ENCODE results near the gene RBM42. TPM values are rescaled to one million over a fixed set of nuclear protein-coding genes. Genes with fewer than 3 reads are reported as not detected.

RBM42 gene
- polyA plus RNA-seq, 2 of the 4 experiments (the other 2 are of a cell fraction): 80.4 to 128 TPM

DNA sequence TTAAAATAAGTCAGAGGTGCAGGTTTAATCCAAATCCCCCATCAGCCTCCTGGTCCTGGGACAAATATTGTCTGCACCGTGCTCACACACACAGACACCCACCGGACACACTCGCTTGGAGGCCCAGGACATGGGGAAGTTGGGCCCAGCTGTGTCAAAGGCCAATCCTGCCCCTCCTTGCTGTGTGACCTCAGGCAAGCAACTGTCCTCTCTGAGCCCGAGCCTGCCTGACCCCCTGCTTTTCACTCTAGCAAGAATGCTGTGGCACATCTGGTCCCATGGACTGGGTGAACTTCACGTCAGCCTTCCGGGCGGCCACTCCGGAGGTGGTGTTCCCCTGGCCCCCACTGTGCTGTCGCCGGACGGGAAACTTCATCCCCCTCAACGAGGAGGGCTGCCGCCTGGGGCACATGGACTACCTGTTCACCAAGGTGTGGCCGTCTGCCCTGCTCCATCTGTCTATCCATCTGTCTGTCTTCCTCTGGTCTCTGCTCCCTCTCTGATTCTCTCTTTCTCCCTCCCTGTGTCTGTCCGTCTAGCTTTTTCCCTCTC, 46.8 kb downstream of the RBM42 start:
- POLR2A ChIA-PET: no interaction called here
- Histone ChIP-seq H3K9me3 (no peaks in the 10 kb centered on the region), H3K4me1 (no peaks in the 10 kb centered on the region), H3K4me3 (no peak overlapping the region), H3K27ac (no peak overlapping the region), H3K4me2 (no peak overlapping the region)
- TF ChIP-seq ZFP36 (IDR thresholded peaks at IDR 0.05; ENCODE audit: borderline replicate concordance, partially characterized antibody) (peak; percentile 49), ZSCAN20 (CRISPR knock-in tag; IDR thresholded peaks at IDR 0.05) (no peak), RARB (CRISPR knock-in tag; IDR thresholded peaks at IDR 0.05) (no peak)
- 68% methylated on average over 15 of the region's 15 CpGs for WGBS (ENCODE audit: missing lambda C conversion rate)
- DNase-seq (ENCODE audit: low read depth in 1 of 2, low spot score in 1 of 2): no peak
- CTCF ChIA-PET: interaction anchor here (0.6 to 7.3 kb wide), 6 partner anchors 21 to 323 kb away, joined by 3 to 85 read pairs (median 3); no protein-coding TSS in a partner anchor
- no peak for FAIRE-seq
- no peak for ATAC-seq

Other genes starting within 250 kb of the RBM42 start
- gene FFAR2, start 180.8 kb upstream of the RBM42 start, polyA plus RNA-seq (2011; rRNA removed): 0.24 and 0.30 TPM in 2 replicates
- not detected in 3 replicates for gene FFAR2, start 180.8 kb upstream of the RBM42 start, polyA plus RNA-seq (2017; fragmentation: RNase III; extraction: RNeasy Plus Mini Kit Qiagen cat#74134 plus additional on column Dnase treatment)
- not detected in 2 replicates for gene KRTDAP, start 138.6 kb upstream of the RBM42 start, polyA plus RNA-seq (2011; rRNA removed)
- not detected in 3 replicates for gene KRTDAP, start 138.6 kb upstream of the RBM42 start, polyA plus RNA-seq (2017; fragmentation: RNase III; extraction: RNeasy Plus Mini Kit Qiagen cat#74134 plus additional on column Dnase treatment)
- gene DMKN, start 115.4 kb upstream of the RBM42 start, polyA plus RNA-seq (2011; rRNA removed): 18.0 and 21.5 TPM in 2 replicates
- gene DMKN, start 115.4 kb upstream of the RBM42 start, polyA plus RNA-seq (2017; fragmentation: RNase III; extraction: RNeasy Plus Mini Kit Qiagen cat#74134 plus additional on column Dnase treatment): 37.0 to 41.6 TPM (median 40.6 TPM) in 3 replicates
- 0.28 TPM in 2 replicates for gene SBSN, start 100.7 kb upstream of the RBM42 start, polyA plus RNA-seq (2011; rRNA removed)
- 0.67 to 1.1 TPM (median 0.89 TPM) in 3 replicates for gene SBSN, start 100.7 kb upstream of the RBM42 start, polyA plus RNA-seq (2017; fragmentation: RNase III; extraction: RNeasy Plus Mini Kit Qiagen cat#74134 plus additional on column Dnase treatment)
- not detected in 2 replicates for gene GAPDHS, start 95.6 kb upstream of the RBM42 start, polyA plus RNA-seq (2011; rRNA removed)
- not detected in 3 replicates for gene GAPDHS, start 95.6 kb upstream of the RBM42 start, polyA plus RNA-seq (2017; fragmentation: RNase III; extraction: RNeasy Plus Mini Kit Qiagen cat#74134 plus additional on column Dnase treatment)
- gene TMEM147, start 83.4 kb upstream of the RBM42 start, polyA plus RNA-seq (2011; rRNA removed): 335 and 446 TPM in 2 replicates
- gene TMEM147, start 83.4 kb upstream of the RBM42 start, polyA plus RNA-seq (2017; fragmentation: RNase III; extraction: RNeasy Plus Mini Kit Qiagen cat#74134 plus additional on column Dnase treatment): 257 to 282 TPM (median 257 TPM) in 3 replicates
- gene ATP4A, start 65.4 kb upstream of the RBM42 start, polyA plus RNA-seq (2011; rRNA removed): not detected in 2 replicates
- gene ATP4A, start 65.4 kb upstream of the RBM42 start, polyA plus RNA-seq (2017; fragmentation: RNase III; extraction: RNeasy Plus Mini Kit Qiagen cat#74134 plus additional on column Dnase treatment): 0.05 TPM in 1 of 3 replicates, not detected in the others
- not detected in 2 replicates for gene PMIS2, start 42.9 kb upstream of the RBM42 start, polyA plus RNA-seq (2011; rRNA removed)
- gene PMIS2, start 42.9 kb upstream of the RBM42 start, polyA plus RNA-seq (2017; fragmentation: RNase III; extraction: RNeasy Plus Mini Kit Qiagen cat#74134 plus additional on column Dnase treatment): not detected in 3 replicates
- gene HAUS5, start 16.3 kb upstream of the RBM42 start, polyA plus RNA-seq (2011; rRNA removed): 7.2 and 7.3 TPM in 2 replicates
- 16.0 to 17.6 TPM (median 16.1 TPM) in 3 replicates for gene HAUS5, start 16.3 kb upstream of the RBM42 start, polyA plus RNA-seq (2017; fragmentation: RNase III; extraction: RNeasy Plus Mini Kit Qiagen cat#74134 plus additional on column Dnase treatment)
- 0.15 and 0.36 TPM in 2 replicates for gene ETV2, start 12.7 kb downstream of the RBM42 start, polyA plus RNA-seq (2011; rRNA removed)
- gene ETV2, start 12.7 kb downstream of the RBM42 start, polyA plus RNA-seq (2017; fragmentation: RNase III; extraction: RNeasy Plus Mini Kit Qiagen cat#74134 plus additional on column Dnase treatment): 1.1 to 1.3 TPM (median 1.1 TPM) in 3 replicates
- 749 and 1,115 TPM in 2 replicates for gene COX6B1, start 19.3 kb downstream of the RBM42 start, polyA plus RNA-seq (2011; rRNA removed)
- 1,179 to 1,276 TPM (median 1,260 TPM) in 3 replicates for gene COX6B1, start 19.3 kb downstream of the RBM42 start, polyA plus RNA-seq (2017; fragmentation: RNase III; extraction: RNeasy Plus Mini Kit Qiagen cat#74134 plus additional on column Dnase treatment)
- gene UPK1A, start 37.5 kb downstream of the RBM42 start, polyA plus RNA-seq (2011; rRNA removed): 0.78 and 1.4 TPM in 2 replicates
- gene UPK1A, start 37.5 kb downstream of the RBM42 start, polyA plus RNA-seq (2017; fragmentation: RNase III; extraction: RNeasy Plus Mini Kit Qiagen cat#74134 plus additional on column Dnase treatment): 0.37 to 0.44 TPM (median 0.39 TPM) in 3 replicates
- not detected in 2 replicates for gene ZBTB32, start 75.5 kb downstream of the RBM42 start, polyA plus RNA-seq (2011; rRNA removed)
- gene ZBTB32, start 75.5 kb downstream of the RBM42 start, polyA plus RNA-seq (2017; fragmentation: RNase III; extraction: RNeasy Plus Mini Kit Qiagen cat#74134 plus additional on column Dnase treatment): not detected in 3 replicates
- gene KMT2B, start 89.0 kb downstream of the RBM42 start, polyA plus RNA-seq (2011; rRNA removed): 17.8 and 25.1 TPM in 2 replicates
- gene KMT2B, start 89.0 kb downstream of the RBM42 start, polyA plus RNA-seq (2017; fragmentation: RNase III; extraction: RNeasy Plus Mini Kit Qiagen cat#74134 plus additional on column Dnase treatment): 39.4 to 40.8 TPM (median 39.9 TPM) in 3 replicates
- gene IGFLR1, start 113.4 kb downstream of the RBM42 start, polyA plus RNA-seq (2011; rRNA removed): 5.7 and 6.4 TPM in 2 replicates
- 13.4 to 15.9 TPM (median 14.4 TPM) in 3 replicates for gene IGFLR1, start 113.4 kb downstream of the RBM42 start, polyA plus RNA-seq (2017; fragmentation: RNase III; extraction: RNeasy Plus Mini Kit Qiagen cat#74134 plus additional on column Dnase treatment)
- 29.6 and 41.1 TPM in 2 replicates for gene U2AF1L4, start 116.4 kb downstream of the RBM42 start, polyA plus RNA-seq (2011; rRNA removed)
- gene U2AF1L4, start 116.4 kb downstream of the RBM42 start, polyA plus RNA-seq (2017; fragmentation: RNase III; extraction: RNeasy Plus Mini Kit Qiagen cat#74134 plus additional on column Dnase treatment): 39.0 to 45.6 TPM (median 42.8 TPM) in 3 replicates
- 111 and 133 TPM in 2 replicates for gene PSENEN, start 116.6 kb downstream of the RBM42 start, polyA plus RNA-seq (2011; rRNA removed)
- 191 to 203 TPM (median 197 TPM) in 3 replicates for gene PSENEN, start 116.6 kb downstream of the RBM42 start, polyA plus RNA-seq (2017; fragmentation: RNase III; extraction: RNeasy Plus Mini Kit Qiagen cat#74134 plus additional on column Dnase treatment)
- gene LIN37, start 119.5 kb downstream of the RBM42 start, polyA plus RNA-seq (2011; rRNA removed): 8.1 and 11.5 TPM in 2 replicates
- gene LIN37, start 119.5 kb downstream of the RBM42 start, polyA plus RNA-seq (2017; fragmentation: RNase III; extraction: RNeasy Plus Mini Kit Qiagen cat#74134 plus additional on column Dnase treatment): 20.4 to 23.1 TPM (median 22.0 TPM) in 3 replicates
- 0.12 and 0.16 TPM in 2 replicates for gene HSPB6, start 128.0 kb downstream of the RBM42 start, polyA plus RNA-seq (2011; rRNA removed)
- gene HSPB6, start 128.0 kb downstream of the RBM42 start, polyA plus RNA-seq (2017; fragmentation: RNase III; extraction: RNeasy Plus Mini Kit Qiagen cat#74134 plus additional on column Dnase treatment): 0.11 to 0.28 TPM (median 0.26 TPM) in 3 replicates
- 19.5 and 30.8 TPM in 2 replicates for gene PROSER3, start 129.1 kb downstream of the RBM42 start, polyA plus RNA-seq (2011; rRNA removed)
- 24.4 to 27.6 TPM (median 25.3 TPM) in 3 replicates for gene PROSER3, start 129.1 kb downstream of the RBM42 start, polyA plus RNA-seq (2017; fragmentation: RNase III; extraction: RNeasy Plus Mini Kit Qiagen cat#74134 plus additional on column Dnase treatment)
- gene ARHGAP33, start 146.5 kb downstream of the RBM42 start, polyA plus RNA-seq (2011; rRNA removed): 0.84 and 2.1 TPM in 2 replicates
- 4.6 to 7.7 TPM (median 6.1 TPM) in 3 replicates for gene ARHGAP33, start 146.5 kb downstream of the RBM42 start, polyA plus RNA-seq (2017; fragmentation: RNase III; extraction: RNeasy Plus Mini Kit Qiagen cat#74134 plus additional on column Dnase treatment)
- 0.86 and 0.92 TPM in 2 replicates for gene PRODH2, start 183.8 kb downstream of the RBM42 start, polyA plus RNA-seq (2011; rRNA removed)
- gene PRODH2, start 183.8 kb downstream of the RBM42 start, polyA plus RNA-seq (2017; fragmentation: RNase III; extraction: RNeasy Plus Mini Kit Qiagen cat#74134 plus additional on column Dnase treatment): 0.55 to 1.0 TPM (median 0.73 TPM) in 3 replicates
- 0.27 and 0.30 TPM in 2 replicates for gene NPHS1, start 223.5 kb downstream of the RBM42 start, polyA plus RNA-seq (2011; rRNA removed)
- gene NPHS1, start 223.5 kb downstream of the RBM42 start, polyA plus RNA-seq (2017; fragmentation: RNase III; extraction: RNeasy Plus Mini Kit Qiagen cat#74134 plus additional on column Dnase treatment): 0.16 to 0.27 TPM (median 0.21 TPM) in 3 replicates
- 0.26 and 0.34 TPM in 2 replicates for gene KIRREL2, start 227.9 kb downstream of the RBM42 start, polyA plus RNA-seq (2011; rRNA removed)
- gene KIRREL2, start 227.9 kb downstream of the RBM42 start, polyA plus RNA-seq (2017; fragmentation: RNase III; extraction: RNeasy Plus Mini Kit Qiagen cat#74134 plus additional on column Dnase treatment): 0.21 to 0.75 TPM (median 0.54 TPM) in 3 replicates
- 55.3 and 60.4 TPM in 2 replicates for gene APLP1, start 239.5 kb downstream of the RBM42 start, polyA plus RNA-seq (2011; rRNA removed)
- 52.1 to 54.8 TPM (median 54.7 TPM) in 3 replicates for gene APLP1, start 239.5 kb downstream of the RBM42 start, polyA plus RNA-seq (2017; fragmentation: RNase III; extraction: RNeasy Plus Mini Kit Qiagen cat#74134 plus additional on column Dnase treatment)

All from A549 (cell line).